Upper lobe of right lung (tissue), 1 donor: Measurements from ENCODE around the gene MBNL2. TPM values are rescaled to one million over a fixed set of nuclear protein-coding genes. Genes with fewer than 3 reads are reported as not detected.
"Not testable (repeated sequence)": the region's sequence is repeated elsewhere in the genome, so short reads cannot be mapped to it uniquely, and the experiment has no call there.

Source experiments
- ATAC-seq: fragments of 200-7000 bp; cut with Tn5 transposase; one replicate; pipeline ENCODE4 v1.9.1; 2020; ENCODE audit warnings: mild to moderate bottlenecking, moderate library complexity
- DNase-seq: peaks from one replicate; pipeline ENCODE4 v3.0.0-alpha.2; 2020
- H3K27ac ChIP-seq: fragments of 200-600 bp; one replicate; pipeline ENCODE4 v1.8.0; 2022
- H3K27me3 ChIP-seq: fragments of 200-600 bp; one replicate; pipeline ENCODE4 v1.8.0; 2022; ENCODE audit warnings: mild to moderate bottlenecking
- H3K36me3 ChIP-seq: fragments of 200-600 bp; one replicate; pipeline ENCODE4 v1.8.0; 2022
- H3K4me1 ChIP-seq: fragments of 200-600 bp; one replicate; pipeline ENCODE4 v1.8.0; 2022
- H3K4me3 ChIP-seq: fragments of 200-600 bp; one replicate; pipeline ENCODE4 v1.8.0; 2022; ENCODE audit warnings: mild to moderate bottlenecking
- H3K9me3 ChIP-seq: fragments of 200-600 bp; one replicate; pipeline ENCODE4 v1.8.0; 2022
- intact Hi-C: fragments of 100-400 bp; cut with DNase I; formaldehyde crosslinking; loops from one replicate; pipeline ENCODE4 v1.11.0; 2022
- total RNA-seq: library from RNA; stranded (reverse); fragmentation: NEBNext Ultra II Directional; extraction: Animal tissue kit (Norgen Biotek cat#: 25700); gene quantifications from one replicate; pipeline ENCODE4 v1.2.1, GENCODE V29; 2021
- TF ChIP-seq, protein P1 (sequence below): fragments of 200-600 bp; IDR thresholded peaks from one replicate; pipeline ENCODE4 v1.8.0; 2022; ENCODE audit warnings: antibody characterized with exemption
- donor health status: DM: no; HTN: yes; CAD: no; lungs with severe emphysema.

The MBNL2 gene
- total RNA-seq, 1 donor from 2014 or later, result 60.6 TPM

DNA sequence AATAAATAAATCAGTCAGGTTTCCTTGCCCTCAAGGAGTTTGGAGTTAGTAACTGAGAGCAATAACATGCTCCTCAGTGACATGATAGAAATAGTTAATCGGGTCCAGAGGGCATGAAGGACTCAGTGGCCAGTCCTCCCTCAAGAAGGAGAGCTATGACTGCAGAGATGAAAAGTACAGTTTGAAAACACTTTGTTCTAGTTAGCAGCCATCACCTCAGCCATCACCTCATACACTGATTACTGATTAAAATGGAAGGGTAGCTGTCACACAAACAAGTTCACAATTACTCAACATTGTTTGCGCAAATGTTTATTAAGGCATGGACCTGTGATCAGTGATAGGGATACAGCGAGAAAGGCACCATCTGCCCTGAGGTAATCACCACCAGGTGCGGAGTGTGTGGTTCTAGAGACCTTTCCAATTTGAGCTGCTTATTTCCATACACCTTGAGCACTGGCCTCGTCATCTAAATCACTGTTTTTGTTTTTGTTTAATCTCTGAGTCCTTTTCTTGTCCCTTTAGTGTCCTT is 126.5 kb downstream of the MBNL2 start:
- Histone ChIP-seq H3K9me3 (no peaks in the 10 kb centered on the region), H3K27me3 (no peaks in the 10 kb centered on the region), H3K4me1 (peaks cover 10% of the 10 kb centered on the region), H3K4me3 (no peak overlapping the region), H3K36me3 (peaks cover 71% of the 10 kb centered on the region), H3K27ac (no peak overlapping the region)
- TF ChIP-seq, protein P1, sequence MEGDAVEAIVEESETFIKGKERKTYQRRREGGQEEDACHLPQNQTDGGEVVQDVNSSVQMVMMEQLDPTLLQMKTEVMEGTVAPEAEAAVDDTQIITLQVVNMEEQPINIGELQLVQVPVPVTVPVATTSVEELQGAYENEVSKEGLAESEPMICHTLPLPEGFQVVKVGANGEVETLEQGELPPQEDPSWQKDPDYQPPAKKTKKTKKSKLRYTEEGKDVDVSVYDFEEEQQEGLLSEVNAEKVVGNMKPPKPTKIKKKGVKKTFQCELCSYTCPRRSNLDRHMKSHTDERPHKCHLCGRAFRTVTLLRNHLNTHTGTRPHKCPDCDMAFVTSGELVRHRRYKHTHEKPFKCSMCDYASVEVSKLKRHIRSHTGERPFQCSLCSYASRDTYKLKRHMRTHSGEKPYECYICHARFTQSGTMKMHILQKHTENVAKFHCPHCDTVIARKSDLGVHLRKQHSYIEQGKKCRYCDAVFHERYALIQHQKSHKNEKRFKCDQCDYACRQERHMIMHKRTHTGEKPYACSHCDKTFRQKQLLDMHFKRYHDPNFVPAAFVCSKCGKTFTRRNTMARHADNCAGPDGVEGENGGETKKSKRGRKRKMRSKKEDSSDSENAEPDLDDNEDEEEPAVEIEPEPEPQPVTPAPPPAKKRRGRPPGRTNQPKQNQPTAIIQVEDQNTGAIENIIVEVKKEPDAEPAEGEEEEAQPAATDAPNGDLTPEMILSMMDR, result no peak
- intact Hi-C loops, result loop anchor here (10.0 kb wide), 2 partner anchors 124 to 234 kb away; partner anchors contain the start of gene MBNL2
- DNase-seq, result no peak
- no peak for ATAC-seq

DNA sequence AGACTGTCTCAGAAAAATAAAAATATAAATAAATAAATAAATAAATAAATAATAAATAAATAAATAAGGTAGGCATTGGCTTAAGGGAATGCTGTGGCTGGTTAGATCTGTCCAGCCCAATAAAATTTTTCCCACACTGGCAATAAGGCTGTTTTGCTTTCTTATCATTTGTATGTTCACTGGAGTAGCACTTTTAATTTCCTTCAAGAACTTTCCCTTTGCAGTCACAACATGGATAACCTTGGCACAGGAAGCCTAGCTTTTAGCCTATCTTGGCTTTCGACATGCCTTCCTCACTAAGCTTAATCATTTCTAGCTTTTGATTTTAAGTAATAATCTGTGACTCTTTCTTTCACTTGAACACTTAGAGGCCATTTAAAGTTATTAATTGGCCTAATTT is 129.9 kb downstream of the MBNL2 start:
- H3K4me1 ChIP-seq, H3K4me3 ChIP-seq, H3K27ac ChIP-seq, DNase-seq, H3K9me3 ChIP-seq, intact Hi-C loops, ATAC-seq, H3K27me3 ChIP-seq: not testable (repeated sequence)
- H3K36me3 ChIP-seq, result peaks cover 58% of the 10 kb centered on the region

DNA sequence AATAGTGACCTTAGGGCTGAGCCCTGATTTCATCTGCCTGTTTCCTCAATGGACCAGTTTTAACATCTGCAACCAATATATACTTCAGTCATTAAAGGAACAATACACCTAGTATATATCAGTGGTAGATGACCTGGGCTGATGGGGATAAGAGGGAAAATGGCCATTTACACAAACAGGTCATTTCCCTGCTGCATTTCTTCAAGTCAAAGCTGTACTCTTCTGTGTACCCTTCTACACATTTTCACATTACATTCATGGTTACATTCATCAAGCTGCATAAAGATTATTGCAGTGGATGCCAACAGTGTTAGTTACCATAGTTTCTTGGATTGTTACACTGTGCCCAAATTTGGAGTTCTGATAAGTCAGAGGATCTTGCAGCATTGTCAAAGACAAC is 130.7 kb downstream of the MBNL2 start:
- intact Hi-C loops, result no loop called here
- ATAC-seq (no peak), DNase-seq (no peak)
- Histone ChIP-seq H3K9me3 (no peaks in the 10 kb centered on the region), H3K36me3 (peaks cover 58% of the 10 kb centered on the region), H3K4me1 (peaks cover 6% of the 10 kb centered on the region), H3K27me3 (no peaks in the 10 kb centered on the region), H3K27ac (no peak overlapping the region), H3K4me3 (no peak overlapping the region)
- TF ChIP-seq, protein P1, result no peak

DNA sequence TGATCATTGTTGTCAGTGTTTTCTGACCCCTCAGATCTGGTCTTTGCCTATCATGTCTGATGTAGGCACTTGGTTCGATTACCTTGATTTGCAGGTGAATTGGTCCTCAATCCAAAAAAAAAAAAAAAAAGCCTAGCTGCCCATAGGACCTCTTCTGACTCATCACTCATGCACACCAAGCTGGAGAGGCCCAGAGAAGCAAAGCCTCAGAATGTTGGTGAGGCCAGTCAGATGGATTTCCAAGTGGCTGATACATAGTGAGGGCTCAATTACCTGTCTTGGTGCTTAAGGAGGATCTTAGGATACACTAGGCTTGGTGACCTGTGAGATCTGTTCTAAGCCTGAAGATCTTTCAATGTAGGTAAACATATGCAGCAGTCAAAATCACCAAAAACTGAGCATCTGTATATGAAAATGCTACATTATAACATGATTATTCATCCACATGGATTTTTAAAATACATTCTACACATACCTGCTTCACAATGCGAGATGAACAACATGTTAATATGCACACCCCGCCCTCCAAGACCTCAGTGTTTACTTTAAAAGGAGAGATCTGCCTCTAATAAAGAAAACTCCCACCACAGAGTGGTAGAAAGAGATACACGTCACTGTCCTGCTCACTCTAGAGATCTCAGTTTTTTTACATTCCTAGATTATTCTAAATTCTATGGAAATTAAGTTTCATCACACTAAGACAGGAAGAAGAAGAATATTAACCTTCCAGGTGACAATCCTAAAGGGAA is 132.0 kb downstream of the MBNL2 start:
- ATAC-seq, result no peak
- TF ChIP-seq, protein P1, result no peak
- peaks cover 53% of the 10 kb centered on the region for H3K36me3 ChIP-seq
- H3K4me1 ChIP-seq, result peaks cover 6% of the 10 kb centered on the region
- H3K4me3 ChIP-seq, result no peak overlapping the region
- no peak overlapping the region for H3K27ac ChIP-seq
- intact Hi-C loops, result no loop called here
- DNase-seq, result no peak
- H3K9me3 ChIP-seq, result no peaks in the 10 kb centered on the region
- H3K27me3 ChIP-seq, result no peaks in the 10 kb centered on the region

DNA sequence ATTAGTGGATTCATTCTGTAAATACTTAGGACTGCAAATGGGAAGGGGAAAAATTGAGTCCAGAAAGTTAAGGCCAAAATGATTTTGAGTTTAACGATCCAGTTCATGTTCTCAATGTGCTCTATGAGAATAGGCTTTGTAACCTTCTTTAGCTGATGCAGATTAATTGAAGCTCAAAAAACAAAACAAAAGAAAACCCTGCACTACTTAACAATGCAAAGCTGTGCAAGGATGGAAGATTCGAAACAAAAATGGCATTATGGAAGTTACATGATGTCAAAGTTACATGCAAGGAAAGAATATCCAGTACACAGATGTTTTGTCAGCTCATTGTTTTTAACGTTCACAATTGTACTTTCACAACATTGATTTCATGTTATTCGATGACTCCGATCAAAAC is 132.7 kb downstream of the MBNL2 start:
- intact Hi-C loops, result no loop called here
- Histone ChIP-seq H3K4me1 (peaks cover 6% of the 10 kb centered on the region), H3K36me3 (peaks cover 47% of the 10 kb centered on the region), H3K9me3 (no peaks in the 10 kb centered on the region), H3K27me3 (no peaks in the 10 kb centered on the region), H3K27ac (no peak overlapping the region), H3K4me3 (no peak overlapping the region)
- TF ChIP-seq, protein P1, result no peak
- ATAC-seq, result no peak
- no peak for DNase-seq

DNA sequence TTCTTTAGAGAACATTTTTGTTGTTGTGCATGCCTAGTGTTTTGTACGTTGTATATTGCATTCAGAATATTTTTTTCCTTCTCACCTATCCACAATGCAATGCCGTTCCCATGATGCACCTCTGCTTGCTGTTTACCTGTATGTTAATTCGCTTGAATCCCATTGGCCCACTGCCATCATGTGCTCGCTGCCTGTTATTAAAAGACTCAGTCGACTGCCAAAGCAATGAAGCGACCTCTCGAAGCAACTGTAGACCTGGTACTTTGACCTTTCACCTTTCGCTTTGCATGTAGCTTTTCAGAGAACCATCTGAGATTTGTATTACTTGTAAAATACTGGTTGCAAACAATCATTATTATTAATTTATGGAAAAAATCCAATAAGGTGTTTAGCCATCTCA is 134.5 kb downstream of the MBNL2 start:
- H3K4me1 ChIP-seq, result peaks cover 6% of the 10 kb centered on the region
- DNase-seq (no peak), ATAC-seq (no peak)
- peaks cover 44% of the 10 kb centered on the region for H3K36me3 ChIP-seq
- no peak overlapping the region for H3K4me3 ChIP-seq
- no peaks in the 10 kb centered on the region for H3K9me3 ChIP-seq
- H3K27ac ChIP-seq, result no peak overlapping the region
- intact Hi-C loops, result no loop called here
- TF ChIP-seq, protein P1, result no peak
- no peaks in the 10 kb centered on the region for H3K27me3 ChIP-seq
